Fibroblast of skin of abdomen (primary cell): ENCODE measurements around the gene NR6A1.
"Not testable (repeated sequence)": the region's sequence is repeated elsewhere in the genome, so short reads cannot be mapped to it uniquely, and the experiment has no call there.

Experiments
- DNase-seq: peaks from one replicate; pipeline ENCODE4 v3.0.0-alpha.2; 2013

Gene NR6A1

DNA sequence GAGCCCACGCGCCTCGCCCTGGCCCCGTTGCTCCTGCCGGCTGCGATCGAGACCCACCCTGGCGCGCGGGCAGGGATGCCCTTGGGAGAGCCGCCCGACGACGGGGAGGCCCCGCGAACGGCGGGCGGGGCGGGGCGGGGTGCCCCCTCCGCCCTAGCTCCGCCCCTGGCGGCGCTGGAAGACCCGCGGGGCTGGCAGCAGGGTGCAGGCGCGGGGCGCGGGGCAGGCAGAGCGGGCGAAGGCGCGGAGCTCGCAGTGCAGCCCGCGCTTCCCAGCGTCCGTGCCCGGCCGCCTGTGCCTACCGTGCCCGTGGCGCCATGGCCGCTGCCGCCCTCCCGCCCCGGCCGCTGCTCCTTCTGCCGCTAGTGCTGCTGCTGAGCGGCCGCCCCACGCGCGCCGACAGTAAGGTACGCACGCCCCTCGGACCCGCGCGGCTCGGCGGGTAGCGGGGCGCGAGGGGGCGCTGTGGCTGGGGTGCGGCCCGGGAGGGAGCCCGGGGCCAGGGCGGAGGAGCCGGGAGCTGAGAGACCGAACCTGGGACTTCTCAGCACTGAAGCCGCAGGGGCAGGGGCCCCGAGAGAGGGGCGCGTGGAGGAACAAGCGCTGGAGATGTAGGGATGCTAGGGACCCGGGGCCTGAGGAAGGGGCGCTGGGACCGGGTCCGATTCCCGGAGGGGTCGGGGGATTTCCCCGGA lies 6.0 kb upstream of the NR6A1 start, which contains the start of gene OLFML2A:
OLFML2A (plus strand) TSS at position 180 of the 695 bp plus-strand sequence; CDS start at position 318, 138 bp downstream.
- no peak for DNase-seq

DNA sequence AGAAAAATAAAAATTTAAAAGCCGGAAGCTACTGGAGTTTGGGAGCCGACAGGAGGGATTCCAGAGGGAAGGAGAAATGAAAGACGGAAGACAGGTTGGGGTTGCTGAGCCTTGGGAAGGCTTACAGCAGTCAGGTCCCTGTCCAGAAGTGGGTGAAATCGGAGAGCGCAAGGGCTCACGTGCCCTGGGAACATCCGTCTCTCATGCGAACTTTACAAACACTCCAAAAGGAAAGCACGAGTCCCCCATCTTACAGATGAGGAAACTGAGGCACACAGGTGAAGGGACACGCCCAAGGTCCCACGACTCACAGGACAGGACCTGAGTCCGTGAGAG lies 5.5 kb upstream of the NR6A1 start:
- no peak for DNase-seq

DNA sequence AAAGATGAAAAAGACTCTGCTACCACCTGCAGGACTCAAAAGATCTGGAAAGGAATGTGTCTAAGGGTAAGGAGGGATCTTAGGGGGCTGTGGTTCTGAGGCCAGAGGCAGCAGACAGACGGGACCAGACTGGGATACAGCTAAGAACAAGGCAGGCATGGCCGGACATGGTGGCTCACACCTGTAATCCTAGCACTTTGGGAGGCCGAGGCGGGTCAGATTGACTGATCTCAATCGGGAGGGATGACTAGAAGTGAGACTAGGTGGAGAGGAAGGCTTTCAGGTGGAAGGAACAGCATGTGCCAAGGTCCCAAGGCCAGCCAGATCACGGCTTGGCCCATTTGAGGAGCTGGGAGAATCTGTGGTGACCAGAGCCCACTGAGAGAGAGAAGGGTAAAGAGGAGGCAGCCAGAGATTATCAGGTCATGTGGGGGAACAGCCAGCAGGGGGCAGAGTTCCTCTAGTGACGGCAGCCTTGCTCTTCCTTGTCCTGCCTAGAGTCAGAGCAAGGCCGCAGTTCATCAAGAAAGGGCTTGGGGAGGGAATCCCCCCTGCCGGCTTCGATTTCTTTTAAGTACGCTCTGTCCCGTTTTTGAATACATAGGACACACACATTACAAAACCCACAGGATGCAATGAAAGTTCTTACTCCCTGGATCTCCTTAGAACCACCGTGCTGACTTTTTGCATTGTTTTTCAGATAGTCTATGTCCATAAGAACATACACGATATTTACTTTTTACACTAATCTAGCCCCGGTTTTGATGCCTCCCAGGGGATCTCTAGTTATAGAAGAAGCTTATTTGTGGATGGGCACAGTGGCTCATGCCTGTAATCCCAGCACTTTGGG lies 3.2 kb upstream of the NR6A1 start:
- DNase-seq, result peak; percentile 73

DNA sequence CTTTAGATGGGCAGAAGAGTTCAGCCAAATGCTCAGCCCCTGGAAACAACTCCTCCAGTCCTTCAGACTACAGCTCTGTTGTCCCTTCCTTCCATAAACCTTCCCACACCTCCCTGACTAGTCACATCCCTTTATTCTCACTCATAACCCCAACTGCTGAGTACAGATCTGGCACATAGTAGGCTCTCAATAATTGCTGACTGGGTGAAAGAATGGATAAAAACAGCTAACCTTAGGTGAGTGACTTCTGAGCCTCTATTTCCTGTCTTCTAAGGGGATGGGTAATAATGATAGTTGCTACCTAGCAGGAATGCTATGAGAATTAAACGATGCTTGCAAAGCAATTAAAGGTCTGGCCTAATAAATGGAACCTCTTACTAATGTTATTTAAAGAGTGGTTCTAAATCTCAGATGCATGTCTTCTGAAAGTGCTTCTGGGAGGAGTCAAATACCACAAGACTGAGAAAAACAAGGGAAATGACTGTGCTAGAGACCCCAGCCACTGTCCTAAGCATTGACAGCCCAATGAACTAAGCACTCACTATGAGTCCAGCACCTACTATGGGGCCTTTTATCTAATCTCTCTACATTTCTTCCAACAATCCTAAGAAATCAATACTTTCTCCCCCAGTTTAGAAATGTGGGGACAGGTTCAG lies 2.5 kb upstream of the NR6A1 start:
- DNase-seq, result no peak

DNA sequence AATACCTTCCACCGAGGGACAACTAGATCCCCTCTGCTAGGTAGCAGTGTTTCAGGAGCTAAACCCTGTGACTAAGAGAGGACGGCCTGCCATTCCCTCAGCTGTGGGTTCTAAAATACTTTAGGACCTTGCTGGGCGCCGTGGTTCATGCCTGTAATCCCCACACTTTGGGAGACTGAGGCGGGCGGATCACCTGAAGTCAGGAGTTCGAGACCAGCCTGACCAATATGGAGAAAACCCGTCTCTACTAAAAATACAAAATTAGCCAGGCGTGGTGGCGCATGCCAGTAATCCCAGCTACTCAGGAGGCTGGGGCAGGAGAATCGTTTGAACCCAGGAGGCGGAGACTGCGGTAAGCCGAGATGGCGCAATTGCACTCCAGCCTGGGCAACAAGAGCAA lies 1.8 kb upstream of the NR6A1 start:
- not testable (repeated sequence) for DNase-seq

DNA sequence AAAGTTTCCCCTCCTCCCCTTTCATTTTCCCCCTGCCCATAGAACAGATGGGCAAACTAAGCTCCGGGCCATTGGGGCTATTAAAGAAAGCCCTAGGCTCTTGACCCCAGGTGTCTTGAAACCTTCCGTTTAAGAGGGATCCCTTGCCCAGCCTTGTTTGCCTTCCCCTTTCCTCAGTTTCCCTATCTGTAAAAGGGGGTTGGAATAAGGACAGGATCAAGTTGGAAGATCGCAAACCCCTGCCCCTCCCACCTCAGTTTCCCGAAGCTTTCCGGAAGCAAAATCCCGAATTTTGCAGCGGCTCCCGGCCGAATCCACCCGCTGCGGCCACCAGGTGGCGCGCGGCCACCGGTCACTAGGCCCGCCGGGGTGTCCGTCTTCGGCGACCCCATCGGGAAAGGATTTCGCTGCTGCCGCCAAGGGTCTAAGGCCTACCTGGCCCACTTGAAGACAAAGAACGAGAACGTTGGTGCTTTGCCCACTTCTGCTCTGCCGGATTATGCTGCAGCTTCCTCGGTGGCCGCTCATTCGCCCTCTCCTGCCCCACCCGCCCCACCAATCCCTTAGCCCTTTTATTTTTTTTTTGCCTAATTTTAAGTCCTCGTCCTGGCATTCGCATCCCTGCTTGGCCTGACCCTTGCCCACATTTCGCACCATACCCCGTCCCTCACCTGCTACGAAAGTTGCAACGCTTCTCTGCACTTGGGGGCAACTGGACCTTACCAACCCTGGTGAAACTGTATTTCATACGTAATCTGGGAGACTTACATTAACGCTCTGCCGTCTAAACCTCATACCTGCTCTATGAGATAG lies 962 bp upstream of the NR6A1 start:
- peak; percentile 65 for DNase-seq

DNA sequence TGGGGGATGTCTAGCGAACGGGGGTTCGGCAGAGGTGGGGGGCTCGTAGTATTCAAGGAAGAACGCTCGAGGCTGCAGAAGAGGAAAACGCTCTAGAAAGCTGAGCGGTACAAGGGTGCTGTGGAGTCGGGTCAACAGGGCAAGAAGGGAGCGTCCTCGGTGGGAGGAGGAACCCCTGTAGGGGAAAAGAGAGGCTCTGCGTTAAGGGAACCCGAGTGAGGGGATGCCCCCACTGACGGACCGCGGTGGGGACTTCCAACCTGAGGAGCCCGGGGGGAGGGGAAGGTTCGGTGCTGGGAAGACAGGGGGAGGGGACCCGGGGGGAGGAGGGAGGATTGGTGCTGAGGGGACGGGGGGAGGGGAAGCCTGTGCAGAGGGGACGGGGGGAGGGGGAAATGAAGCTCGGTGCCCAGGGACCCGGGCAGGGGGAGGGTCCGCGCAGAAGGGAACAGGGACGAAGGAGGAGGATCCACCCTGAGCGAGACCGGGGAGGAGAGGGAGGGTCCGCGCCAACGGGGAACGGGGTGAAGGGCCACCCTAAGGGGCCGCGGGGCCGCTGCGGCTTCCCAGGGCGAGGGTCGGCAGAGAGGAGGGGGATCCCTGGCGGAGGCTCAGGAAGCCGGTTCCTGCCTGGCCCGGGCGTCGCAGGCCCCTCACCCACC lies 621 bp downstream of the NR6A1 start:
- DNase-seq, result no peak

DNA sequence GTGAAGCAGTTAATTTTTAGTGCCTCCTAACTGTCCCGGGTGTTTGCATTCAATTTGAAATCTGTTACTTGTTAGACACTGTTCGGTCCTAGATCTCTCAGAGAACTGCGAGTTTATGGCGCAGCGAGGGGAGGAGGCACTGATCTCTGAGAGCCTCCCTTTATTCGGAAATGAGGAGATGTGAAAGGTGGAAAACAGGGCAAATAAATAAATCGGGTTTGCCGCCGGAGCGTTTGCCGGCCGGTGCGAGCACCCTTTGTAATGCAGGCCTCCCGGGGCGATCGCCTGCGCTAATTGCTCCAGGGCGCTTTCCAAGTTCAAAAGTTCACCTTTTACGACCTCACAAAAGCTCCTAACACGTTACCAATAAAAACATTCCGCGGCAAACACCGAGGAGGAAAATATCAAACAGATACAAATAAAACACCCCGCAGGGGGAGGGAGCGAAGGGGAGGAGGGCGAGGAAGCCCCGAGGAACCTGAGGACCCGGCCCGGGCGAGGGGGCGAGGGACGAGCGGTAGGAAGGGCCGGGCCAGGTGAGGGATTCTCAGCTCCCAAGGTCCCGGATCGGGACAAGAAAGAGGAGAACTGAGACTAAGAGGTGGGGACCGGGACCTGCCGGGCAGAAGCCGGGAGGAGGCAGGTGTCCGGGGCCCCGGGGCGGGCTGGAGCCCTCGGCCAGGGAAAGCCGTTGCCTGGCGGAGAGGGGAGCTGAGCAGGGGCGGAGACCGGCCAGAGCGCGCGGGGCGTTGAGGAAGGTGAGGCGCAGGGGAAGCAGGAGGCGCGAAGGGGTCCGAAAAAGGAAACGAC lies 1.4 kb downstream of the NR6A1 start:
- no peak for DNase-seq

DNA sequence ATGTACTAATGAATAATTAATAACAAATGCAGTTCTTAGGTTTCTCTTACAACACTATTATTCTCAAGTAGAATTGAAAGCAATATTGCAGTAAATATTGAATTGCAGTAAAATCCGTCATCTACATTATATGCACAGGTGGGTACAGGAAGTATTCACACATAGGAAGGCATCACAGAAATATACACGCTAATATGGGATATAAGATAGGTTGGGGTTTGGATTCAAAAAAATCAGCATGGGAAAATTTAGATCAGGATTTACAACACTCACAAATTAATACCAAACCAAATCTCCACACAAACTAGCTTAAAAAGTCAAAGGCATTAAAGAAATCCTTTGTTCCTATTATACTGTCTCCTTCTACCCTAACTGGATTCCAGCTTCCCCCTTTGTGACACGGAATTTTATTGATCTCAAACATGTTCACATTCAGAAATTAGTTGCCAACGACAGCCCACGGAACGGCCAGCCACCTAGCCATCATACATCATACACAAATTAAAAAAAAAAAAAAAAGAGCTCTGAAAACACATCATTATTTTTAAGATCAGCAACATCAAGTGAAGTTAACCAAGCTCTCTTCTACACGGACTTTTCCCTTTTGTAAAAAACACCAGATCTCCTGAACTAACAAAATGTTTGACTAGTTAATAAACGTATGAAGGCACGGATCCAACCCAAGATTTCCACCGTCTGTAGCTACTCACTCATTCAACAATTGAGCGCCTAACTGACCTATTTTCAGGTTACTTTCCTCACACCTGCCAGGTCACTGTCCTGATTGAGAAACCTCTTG lies 2.2 kb downstream of the NR6A1 start:
- DNase-seq, result no peak

DNA sequence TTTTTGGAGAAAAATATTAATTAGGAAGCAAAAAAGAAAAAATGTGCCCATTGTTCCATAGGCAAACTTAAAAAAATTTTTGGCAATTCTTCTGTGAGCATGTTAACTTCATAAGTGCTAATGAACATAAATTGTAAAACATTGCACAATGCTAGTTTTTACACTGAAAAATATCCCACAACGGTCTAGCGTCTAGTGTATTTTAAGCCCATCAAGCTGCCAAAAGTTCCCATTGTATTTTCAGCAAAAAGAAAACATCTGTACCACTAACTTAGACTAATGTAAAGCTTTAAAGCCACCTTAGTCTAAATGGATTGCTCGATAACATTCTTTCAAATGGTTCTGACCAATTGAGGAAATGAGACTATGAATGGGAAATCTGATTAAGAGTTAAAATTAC lies 2.8 kb downstream of the NR6A1 start:
- no peak for DNase-seq

DNA sequence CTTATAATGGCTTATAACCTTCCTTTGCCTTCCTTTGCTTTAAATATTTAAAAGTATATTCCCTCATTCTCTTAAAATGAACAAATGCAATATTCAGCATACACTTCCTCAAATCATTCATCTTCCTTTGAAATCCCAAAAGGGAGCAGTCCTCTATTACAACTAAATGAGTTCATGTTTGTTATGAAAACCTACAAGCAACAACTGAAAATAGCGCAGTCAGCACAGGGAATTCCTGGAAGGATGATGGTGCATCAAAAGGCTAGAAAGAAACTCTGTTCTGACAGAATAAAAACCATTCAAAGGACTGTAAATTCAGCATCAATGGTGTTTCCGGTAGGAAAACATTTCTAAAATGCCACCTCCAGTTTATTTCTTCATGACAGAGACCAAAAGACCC lies 3.3 kb downstream of the NR6A1 start:
- DNase-seq, result no peak

DNA sequence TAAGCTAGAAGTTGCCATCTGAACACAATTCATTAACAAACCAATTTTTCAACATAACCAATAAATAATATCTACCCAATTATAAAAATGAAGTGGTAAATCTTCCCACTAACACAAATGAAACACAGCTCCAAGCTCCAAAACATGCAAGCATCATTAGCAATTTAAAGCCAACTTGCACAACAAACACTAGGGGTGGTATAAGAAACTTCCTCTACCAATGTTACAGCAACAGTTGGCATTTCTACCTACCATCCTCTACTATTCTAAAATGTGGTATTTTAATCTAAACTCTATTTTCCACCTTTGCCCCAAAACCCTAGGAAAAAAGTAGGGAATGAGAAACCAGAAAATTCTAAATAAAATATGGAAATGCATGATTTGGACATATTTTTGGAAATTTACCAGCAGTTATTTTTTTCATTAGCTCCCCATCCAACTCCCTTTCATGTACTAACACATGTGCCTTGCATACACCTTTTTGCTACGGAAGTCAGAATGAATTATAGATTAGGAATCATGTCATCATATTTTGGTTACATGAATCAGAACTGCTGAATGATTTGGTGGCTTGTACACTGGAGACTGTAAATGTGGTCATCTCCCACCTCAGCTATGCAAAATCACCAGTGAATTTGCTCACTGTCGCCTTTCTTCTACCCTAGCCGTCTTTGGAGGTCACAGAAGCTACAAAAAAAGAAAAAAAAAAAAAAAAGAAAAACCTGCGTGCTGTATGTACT lies 4.1 kb downstream of the NR6A1 start:
- no peak for DNase-seq

DNA sequence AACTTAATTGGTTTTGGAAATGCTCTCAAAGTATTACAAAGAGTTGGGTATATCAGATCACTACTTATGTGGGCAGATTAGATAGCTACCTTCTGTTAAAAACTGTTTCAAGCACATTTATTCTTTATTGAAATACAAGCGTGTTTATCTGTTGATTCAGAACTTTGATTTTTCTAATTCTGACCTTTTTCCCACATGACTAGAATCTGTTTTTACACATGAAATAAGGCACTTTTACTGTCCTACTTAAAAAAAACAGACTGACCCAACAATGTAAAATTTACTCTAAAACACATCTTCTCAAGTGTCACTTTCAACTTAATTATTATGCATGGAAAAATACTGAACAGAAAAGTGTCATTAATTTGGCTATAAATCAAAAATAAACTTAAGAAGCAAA lies 4.8 kb downstream of the NR6A1 start:
- no peak for DNase-seq

DNA sequence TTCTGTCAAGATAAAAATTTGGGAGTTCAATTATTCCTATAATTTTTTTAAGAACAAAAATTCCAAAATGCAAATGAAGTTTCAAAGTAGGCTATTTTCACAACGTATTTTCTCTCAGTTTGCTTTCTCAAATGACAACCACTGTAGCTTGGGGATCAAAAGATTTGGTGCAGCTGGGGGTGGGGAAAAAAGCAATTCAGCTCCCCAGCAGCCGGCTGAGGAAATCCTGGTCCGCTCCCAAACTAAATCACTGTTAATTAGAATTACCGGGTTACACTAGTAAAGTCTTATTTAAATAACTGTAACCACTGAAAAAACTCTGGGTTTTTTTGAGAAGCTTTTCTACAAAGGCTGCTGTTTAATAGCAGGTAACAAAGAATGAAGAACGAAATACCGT lies 5.7 kb downstream of the NR6A1 start:
- no peak for DNase-seq

DNA sequence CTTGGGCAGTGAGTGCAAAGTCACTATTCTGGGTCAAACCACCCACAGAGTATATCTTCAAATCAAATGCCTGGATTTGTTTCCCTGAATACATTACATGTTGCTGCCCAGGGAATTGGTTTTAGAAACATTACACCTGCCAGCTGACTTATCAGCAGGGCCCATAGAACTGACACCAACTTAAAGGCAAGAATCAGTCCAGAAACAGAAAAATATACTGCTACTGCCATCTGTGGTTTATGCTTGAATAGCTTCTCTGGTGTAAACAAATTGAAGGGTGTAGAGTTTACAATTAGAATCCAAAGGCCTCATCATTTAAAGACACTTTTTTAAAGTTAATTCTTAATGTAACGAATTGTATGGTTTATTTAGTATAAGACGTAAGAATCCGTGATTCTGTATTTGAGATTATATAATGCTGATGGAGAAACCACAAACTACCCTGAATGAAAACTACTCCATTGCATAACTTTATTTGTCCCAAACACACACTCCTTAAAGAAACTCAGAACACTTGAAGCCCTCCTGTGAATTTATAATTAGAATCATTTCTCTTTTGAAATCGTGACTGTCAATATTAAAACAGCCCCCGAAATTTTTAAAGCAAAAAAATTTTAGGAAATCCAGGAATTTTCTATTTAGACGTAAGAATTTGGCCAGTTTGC lies 6.2 kb downstream of the NR6A1 start:
- no peak for DNase-seq

DNA sequence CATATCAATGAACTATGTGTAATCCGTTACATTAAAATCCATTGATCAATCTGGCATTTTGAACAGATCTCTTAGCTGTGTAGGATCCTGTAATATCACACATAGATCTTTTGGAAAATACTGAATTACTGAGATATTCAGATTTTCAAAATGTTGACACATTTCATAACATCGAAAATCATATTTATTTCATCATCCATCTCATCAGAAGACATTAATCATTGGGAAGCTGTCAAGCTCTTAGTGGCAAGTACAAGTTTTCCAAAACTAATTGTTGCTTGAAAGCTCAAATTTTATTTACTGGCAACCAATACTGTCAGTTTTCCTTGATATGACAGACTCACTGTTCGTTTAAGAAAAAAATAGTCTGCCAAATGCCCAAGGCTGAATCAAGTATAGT lies 8.5 kb downstream of the NR6A1 start:
- DNase-seq, result no peak

DNA sequence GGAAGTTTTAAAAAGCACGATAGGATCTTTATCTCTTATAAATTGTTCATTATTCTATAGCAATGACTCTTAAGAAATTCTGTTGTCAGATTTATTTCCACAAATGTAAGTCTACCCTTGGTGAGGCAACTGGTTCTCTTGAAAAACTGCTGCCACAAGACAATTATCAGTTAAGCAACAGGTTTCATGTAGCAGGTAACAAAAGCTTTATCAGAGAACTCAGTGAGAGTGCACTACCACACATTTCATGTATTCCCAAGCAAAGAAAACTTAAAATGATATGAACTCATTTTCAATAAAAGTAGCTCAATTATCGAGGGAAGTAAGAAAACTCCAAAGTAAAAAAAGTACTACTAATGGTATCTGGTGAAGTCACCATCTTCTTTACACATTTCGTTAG lies 9.4 kb downstream of the NR6A1 start:
- no peak for DNase-seq

DNA sequence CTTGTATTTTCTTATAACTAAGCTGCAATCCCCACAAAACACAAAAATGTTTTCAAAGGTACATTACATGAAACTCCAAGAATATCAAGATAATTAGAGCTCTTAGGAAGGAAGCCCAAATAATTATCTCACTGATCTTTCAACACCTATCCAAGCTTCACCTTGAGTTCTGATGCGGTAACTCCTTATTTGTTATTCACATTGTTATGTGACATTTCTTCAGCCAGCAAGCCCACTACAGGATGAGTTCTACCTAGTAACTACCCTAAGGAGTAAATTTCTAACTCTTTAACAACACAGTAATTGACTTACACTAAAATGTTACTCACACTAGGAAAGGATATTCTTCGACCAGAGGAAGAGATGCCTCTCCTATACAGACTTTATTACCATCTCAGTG lies 9.9 kb downstream of the NR6A1 start:
- no peak for DNase-seq

DNA sequence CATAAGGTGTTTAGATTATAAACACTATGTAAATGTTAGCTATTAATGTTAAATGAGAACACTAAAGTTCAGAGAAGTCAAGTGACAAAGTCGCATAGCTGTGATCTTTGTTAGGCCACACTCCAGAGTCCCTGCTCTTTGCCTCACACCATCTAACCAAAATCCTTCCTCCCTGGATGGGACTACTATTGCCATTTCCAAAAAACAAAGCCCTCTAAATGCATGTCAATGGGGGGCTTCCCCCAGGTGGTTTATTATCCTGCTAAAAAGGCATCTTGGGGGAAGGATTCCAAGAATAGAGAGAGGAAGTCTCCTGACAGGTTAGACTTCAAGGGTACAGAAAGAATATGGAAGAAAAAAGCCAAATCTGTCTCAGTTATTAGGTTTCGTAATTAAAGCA lies 10.4 kb downstream of the NR6A1 start:
- DNase-seq, result no peak
